GM06990 (cell line): ENCODE data around the gene SMC4.

Source experiments
- DNase-seq: peaks from one replicate; pipeline ENCODE4 v3.0.0-alpha.2; 2011; ENCODE audit not compliant: insufficient read length; ENCODE audit errors: extremely low read depth
- H3K27me3 ChIP-seq: replicated peaks from 2 replicates; pipeline ENCODE4 v1.6.0; 2011; ENCODE audit warnings: low read length; ENCODE audit not compliant: control insufficient read depth, insufficient read depth
- H3K36me3 ChIP-seq: 2 replicates; pipeline ENCODE4 v1.5.1; 2011; ENCODE audit warnings: low read length; ENCODE audit not compliant: control insufficient read depth, insufficient read depth
- H3K4me3 ChIP-seq: replicated peaks from 2 replicates; pipeline ENCODE4 v1.5.1; 2011; ENCODE audit warnings: low read depth, mild to moderate bottlenecking, control low read depth, low read length
- TF ChIP-seq, protein P1 (sequence below): IDR thresholded peaks from 2 replicates; pipeline ENCODE4 v1.5.1; 2011; ENCODE audit warnings: low read length, control low read depth, mild to moderate bottlenecking, inconsistent platforms; ENCODE audit not compliant: insufficient read depth, poor library complexity, severe bottlenecking

The SMC4 gene

DNA sequence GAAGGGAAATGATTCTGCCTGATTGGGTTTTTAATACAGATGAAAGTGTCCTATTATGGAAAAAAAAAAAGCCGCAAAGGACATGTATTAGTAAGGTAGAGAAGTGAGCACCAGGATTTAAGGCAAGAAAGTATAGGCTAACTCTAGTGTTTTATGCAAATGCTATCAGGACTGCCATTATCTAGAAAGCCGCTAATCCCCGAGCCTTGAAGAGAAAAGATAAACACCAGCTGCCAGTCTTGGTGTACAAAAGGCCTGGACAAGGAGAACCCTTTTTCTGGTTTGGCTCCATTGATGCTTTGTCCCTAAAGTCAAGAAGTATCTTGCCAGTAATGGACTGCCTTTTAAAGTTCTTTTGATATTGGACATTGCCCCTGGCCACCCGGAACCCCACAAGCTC, 58.7 kb downstream of the SMC4 start:
- TF ChIP-seq, protein P1, sequence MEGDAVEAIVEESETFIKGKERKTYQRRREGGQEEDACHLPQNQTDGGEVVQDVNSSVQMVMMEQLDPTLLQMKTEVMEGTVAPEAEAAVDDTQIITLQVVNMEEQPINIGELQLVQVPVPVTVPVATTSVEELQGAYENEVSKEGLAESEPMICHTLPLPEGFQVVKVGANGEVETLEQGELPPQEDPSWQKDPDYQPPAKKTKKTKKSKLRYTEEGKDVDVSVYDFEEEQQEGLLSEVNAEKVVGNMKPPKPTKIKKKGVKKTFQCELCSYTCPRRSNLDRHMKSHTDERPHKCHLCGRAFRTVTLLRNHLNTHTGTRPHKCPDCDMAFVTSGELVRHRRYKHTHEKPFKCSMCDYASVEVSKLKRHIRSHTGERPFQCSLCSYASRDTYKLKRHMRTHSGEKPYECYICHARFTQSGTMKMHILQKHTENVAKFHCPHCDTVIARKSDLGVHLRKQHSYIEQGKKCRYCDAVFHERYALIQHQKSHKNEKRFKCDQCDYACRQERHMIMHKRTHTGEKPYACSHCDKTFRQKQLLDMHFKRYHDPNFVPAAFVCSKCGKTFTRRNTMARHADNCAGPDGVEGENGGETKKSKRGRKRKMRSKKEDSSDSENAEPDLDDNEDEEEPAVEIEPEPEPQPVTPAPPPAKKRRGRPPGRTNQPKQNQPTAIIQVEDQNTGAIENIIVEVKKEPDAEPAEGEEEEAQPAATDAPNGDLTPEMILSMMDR = no peak

DNA sequence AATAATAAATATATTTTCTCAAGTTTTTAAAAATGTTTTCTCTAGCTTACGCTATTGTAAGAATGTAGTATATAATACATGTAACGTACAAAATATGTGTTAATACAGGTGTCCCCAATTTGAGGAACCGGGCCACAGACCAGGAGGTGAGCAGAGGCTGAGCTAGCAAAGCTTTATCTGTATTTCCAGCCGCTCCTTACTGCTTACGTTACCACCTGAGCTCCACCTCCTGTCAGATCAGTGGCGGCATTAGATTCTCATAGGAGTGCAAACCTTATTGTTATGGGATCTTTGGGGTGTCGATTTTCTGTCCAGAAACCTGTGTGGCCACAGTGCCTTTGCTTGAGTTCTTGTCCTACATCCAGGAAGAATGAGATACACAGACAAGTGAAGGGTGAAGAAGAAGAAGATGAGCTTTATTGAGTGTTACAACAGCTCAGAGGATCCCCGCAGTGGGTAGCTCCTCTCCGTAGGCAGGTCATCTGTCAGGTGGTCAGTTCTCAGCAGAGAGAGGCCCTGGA, 60.1 kb downstream of the SMC4 start:
- Histone ChIP-seq H3K27me3 (no peaks in the 10 kb centered on the region), H3K36me3 (no peaks in the 10 kb centered on the region), H3K4me3 (no peak overlapping the region)
- DNase-seq = no peak
- TF ChIP-seq, protein P1 = no peak

More for the DNA sequence above, 58.7 kb downstream of the SMC4 start:
- no peak overlapping the region for H3K4me3 ChIP-seq
- no peaks in the 10 kb centered on the region for H3K36me3 ChIP-seq
- H3K27me3 ChIP-seq = no peaks in the 10 kb centered on the region
- no peak for DNase-seq

DNA sequence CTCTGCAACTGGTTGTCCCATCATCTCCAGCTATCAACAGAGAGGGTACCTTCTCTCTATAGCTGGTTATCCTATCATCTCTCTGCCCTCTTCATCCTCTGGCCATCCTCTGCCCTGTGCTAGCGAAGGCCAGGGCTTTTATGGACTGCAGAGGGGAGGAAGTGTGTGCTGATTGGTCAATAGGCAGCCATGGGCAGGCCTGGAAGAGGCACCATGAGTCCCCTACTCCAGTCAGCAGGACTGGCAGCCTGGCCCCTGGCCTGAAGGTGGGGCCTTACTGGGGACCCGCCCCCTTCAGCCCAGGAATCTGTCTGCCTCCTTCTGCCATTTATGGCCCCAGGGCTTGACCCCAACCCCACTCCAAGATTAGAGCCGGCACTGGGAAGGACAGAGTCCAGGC, 60.6 kb downstream of the SMC4 start:
- no peak for DNase-seq
- Histone ChIP-seq H3K36me3 (no peaks in the 10 kb centered on the region), H3K4me3 (no peak overlapping the region), H3K27me3 (no peaks in the 10 kb centered on the region)
- TF ChIP-seq, protein P1 = no peak

DNA sequence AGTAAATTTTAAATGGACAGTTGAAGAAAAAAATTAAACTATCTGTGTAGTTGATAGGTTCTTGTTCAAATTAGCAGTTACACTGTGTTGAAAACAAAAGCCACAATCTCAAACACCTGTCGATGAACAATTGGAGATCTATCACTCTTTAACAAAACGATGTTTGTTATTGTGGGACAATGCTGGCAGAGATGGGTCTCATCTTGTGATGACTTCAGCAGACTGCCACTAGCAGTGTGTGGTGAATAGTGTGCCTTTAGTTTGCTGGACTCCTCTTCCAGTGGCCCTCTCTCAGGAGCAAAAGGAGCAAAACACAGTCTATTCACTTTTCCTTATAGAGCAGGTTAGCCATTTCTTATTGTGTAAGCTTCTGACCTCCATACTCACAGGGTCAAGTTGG, 64.9 kb downstream of the SMC4 start:
- TF ChIP-seq, protein P1 = no peak
- Histone ChIP-seq H3K27me3 (no peaks in the 10 kb centered on the region), H3K36me3 (no peaks in the 10 kb centered on the region), H3K4me3 (no peak overlapping the region)
- DNase-seq = no peak

DNA sequence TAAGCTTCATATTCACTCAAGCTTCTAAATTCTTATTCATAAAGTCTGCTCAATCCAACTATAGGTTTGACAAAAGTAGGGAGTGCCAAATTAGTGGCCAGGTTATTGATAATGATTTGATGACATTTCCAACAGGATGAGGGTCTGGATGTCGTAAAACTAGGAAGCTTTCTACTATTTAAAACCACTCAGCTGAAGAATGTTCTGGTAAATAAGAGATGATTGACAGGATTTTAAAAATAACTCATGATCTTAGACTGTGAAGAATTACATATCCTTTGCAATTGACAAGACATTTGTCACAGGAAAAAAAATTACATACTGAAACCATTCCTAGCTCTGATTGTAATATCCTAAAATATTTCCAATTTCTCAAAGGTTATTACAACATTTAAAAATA, 65.5 kb downstream of the SMC4 start:
- DNase-seq = no peak
- Histone ChIP-seq H3K27me3 (no peaks in the 10 kb centered on the region), H3K4me3 (no peak overlapping the region), H3K36me3 (no peaks in the 10 kb centered on the region)
- TF ChIP-seq, protein P1 = no peak

DNA sequence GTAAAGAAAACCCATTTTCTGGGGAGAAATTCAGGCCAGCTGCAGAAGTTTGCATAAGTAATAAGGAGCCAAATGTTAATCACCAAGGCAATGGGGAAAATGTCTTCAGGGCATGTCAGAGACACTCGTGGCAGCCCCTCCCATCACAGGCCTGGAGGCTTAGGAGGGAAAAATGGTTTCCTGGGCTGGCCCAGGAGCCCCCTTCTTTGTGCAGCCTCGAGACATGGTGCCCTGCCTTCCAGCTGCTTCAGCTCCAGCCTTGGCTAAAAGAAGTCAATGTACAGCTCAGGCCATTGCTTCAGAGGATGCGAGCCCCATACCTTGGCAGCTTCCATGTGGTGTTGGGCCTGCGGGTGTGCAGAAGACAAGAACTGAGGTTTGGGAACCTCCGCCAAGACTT, 70.7 kb downstream of the SMC4 start:
- Histone ChIP-seq H3K36me3 (no peaks in the 10 kb centered on the region), H3K4me3 (no peak overlapping the region), H3K27me3 (no peaks in the 10 kb centered on the region)
- TF ChIP-seq, protein P1 = no peak
- no peak for DNase-seq
